Cardiac muscle cell (in vitro differentiated cells and primary cell): ENCODE data around the gene PLLP. TPM values are rescaled to one million over a fixed set of nuclear protein-coding genes. Genes with fewer than 3 reads are reported as not detected.
"Not testable (repeated sequence)": the region's sequence is repeated elsewhere in the genome, so short reads cannot be mapped to it uniquely, and the experiment has no call there.

Experiments
- DNase-seq, 2 donors: peaks; one replicate each; pipeline versions ENCODE4 v3.0.0 to v3.0.0-alpha.2; 2010 to 2017; ENCODE audit warnings: low read depth in 1 of 2, low spot score in 1 of 2
- H3K27ac ChIP-seq: fragments of 200-600 bp; sonication (generic); 2 replicates; pipeline ENCODE4 v1.5.1; 2016
- H3K27me3 ChIP-seq: fragments of 200-600 bp; sonication (generic); 2 replicates; pipeline ENCODE4 v1.6.0; 2016; ENCODE audit warnings: control low read depth
- H3K36me3 ChIP-seq: fragments of 200-600 bp; sonication (generic); 2 replicates; pipeline ENCODE4 v1.5.1; 2016; ENCODE audit warnings: control low read depth
- H3K4me1 ChIP-seq: fragments of 200-600 bp; sonication (generic); 2 replicates; pipeline ENCODE4 v1.8.1; 2017; ENCODE audit warnings: low read depth, mild to moderate bottlenecking, mixed run types
- H3K4me3 ChIP-seq: fragments of 200-600 bp; sonication (generic); 2 replicates; pipeline ENCODE4 v1.5.1; 2016; ENCODE audit warnings: mild to moderate bottlenecking
- H3K9me3 ChIP-seq: fragments of 200-600 bp; sonication (generic); 2 replicates; pipeline ENCODE4 v1.5.1; 2017; ENCODE audit warnings: low read depth, mild to moderate bottlenecking, control low read depth
- CTCF ChIP-seq: IDR thresholded peaks from 2 replicates; pipeline ENCODE4 v1.5.1; 2012; ENCODE audit warnings: low read depth, mild to moderate bottlenecking, low read length
- polyA plus RNA-seq: library from polyadenylated mRNA; unstranded; fragments of >200 nt; fragmentation: Nextera tagmentation; extraction: Ambion mirVana; gene quantifications from 2 replicates; pipeline ENCODE4 v1.2.1, GENCODE V29; 2016
- total RNA-seq: library from RNA; depleted of rRNA; stranded (reverse); fragments of >200 nt; gene quantifications from 2 replicates; pipeline ENCODE4 v1.2.3, GENCODE V29; 2016

PLLP gene
- total and polyA plus RNA-seq, 2 experiments from 2014 or later: 6.4 to 14.2 TPM

- Histone ChIP-seq H3K4me1 (no peaks in the 10 kb centered on the region), H3K4me3 (no peak overlapping the region), H3K27me3 (no peaks in the 10 kb centered on the region), H3K27ac (no peak overlapping the region), H3K9me3 (no peaks in the 10 kb centered on the region), H3K36me3 (no peaks in the 10 kb centered on the region)
- TF ChIP-seq CTCF: no peak
- peak in 1 of 2 donors; percentile 32 for DNase-seq
These were observed 7.9 kb downstream of the PLLP start for GRCh38 chr16:57276596-57276995.

- not testable (repeated sequence) for H3K27me3 ChIP-seq, H3K4me1 ChIP-seq, DNase-seq, H3K27ac ChIP-seq, H3K4me3 ChIP-seq, H3K9me3 ChIP-seq, H3K36me3 ChIP-seq
These were observed 8.5 kb downstream of the PLLP start for GRCh38 chr16:57275946-57276345.

GRCh38 chr16:57273826-57274225 is 10.6 kb downstream of the PLLP start:
- Histone ChIP-seq H3K4me3 (no peak overlapping the region), H3K36me3 (no peaks in the 10 kb centered on the region), H3K9me3 (no peaks in the 10 kb centered on the region), H3K4me1 (peaks cover 10% of the 10 kb centered on the region), H3K27ac (peak overlapping the region; percentile 56), H3K27me3 (no peaks in the 10 kb centered on the region)
- no peak for TF ChIP-seq CTCF
- no peak for DNase-seq

- Histone ChIP-seq H3K4me3 (no peak overlapping the region), H3K27me3 (no peaks in the 10 kb centered on the region), H3K36me3 (no peaks in the 10 kb centered on the region), H3K27ac (peak overlapping the region; percentile 56), H3K4me1 (peaks cover 13% of the 10 kb centered on the region), H3K9me3 (no peaks in the 10 kb centered on the region)
- peak in 1 of 2 donors; percentile 41 for DNase-seq
- TF ChIP-seq CTCF: no peak
These were observed 11.1 kb downstream of the PLLP start for GRCh38 chr16:57273359-57273758.

GRCh38 chr16:57271867-57272495 is 12.5 kb downstream of the PLLP start:
- TF ChIP-seq CTCF: no peak
- Histone ChIP-seq H3K36me3 (no peaks in the 10 kb centered on the region), H3K9me3 (no peaks in the 10 kb centered on the region), H3K27ac (peak overlapping the region; percentile 56), H3K27me3 (no peaks in the 10 kb centered on the region), H3K4me1 (peaks cover 25% of the 10 kb centered on the region), H3K4me3 (no peak overlapping the region)
- DNase-seq: no peak

- H3K9me3 ChIP-seq: no peaks in the 10 kb centered on the region
- no peak overlapping the region for H3K4me3 ChIP-seq
- peaks cover 33% of the 10 kb centered on the region for H3K4me1 ChIP-seq
- peak overlapping the region; percentile 67 for H3K27ac ChIP-seq
- no peaks in the 10 kb centered on the region for H3K27me3 ChIP-seq
- H3K36me3 ChIP-seq: no peaks in the 10 kb centered on the region
- DNase-seq: no peak
- TF ChIP-seq CTCF: no peak
These were observed 13.5 kb downstream of the PLLP start for GRCh38 chr16:57271063-57271345.
